Activated T-cell treated with anti-CD3 and anti-CD28 coated beads, Interleukin-2, amount 50 U/mL, for 1 hour (primary cell): ENCODE data around the gene LCE6A.

Source experiments
- DNase-seq: peaks from one replicate; pipeline ENCODE4 v3.0.0-alpha.2; 2020

The LCE6A gene, protein sequence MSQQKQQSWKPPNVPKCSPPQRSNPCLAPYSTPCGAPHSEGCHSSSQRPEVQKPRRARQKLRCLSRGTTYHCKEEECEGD

DNA sequence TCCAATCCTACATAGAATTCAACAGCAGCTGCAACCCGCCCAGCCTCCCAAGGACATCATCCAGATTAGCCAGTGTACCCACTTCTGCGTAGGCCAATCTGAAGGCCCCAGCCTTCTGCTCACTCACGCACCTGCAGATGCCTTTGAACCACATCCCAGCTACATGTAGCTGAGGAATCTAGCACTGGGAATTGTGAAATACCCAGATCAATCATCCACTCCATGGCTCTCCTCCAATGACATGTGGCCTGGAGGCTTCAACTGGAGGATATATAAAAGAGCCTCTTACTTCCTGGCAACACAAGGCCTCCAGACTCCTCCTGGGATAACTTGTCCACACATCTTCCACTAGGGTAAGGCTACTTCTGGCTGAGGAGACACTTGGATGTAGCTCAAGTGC, at the start of gene LCE6A:
Gene LCE6A (plus strand): TSS at position 301 of the 400 bp plus-strand sequence. CDS start 665 bp downstream, outside the sequence.
- DNase-seq, result no peak

GRCh38 chr1:152795686-152796085, 47.0 kb upstream of the LCE6A start:
- no peak for DNase-seq

DNA sequence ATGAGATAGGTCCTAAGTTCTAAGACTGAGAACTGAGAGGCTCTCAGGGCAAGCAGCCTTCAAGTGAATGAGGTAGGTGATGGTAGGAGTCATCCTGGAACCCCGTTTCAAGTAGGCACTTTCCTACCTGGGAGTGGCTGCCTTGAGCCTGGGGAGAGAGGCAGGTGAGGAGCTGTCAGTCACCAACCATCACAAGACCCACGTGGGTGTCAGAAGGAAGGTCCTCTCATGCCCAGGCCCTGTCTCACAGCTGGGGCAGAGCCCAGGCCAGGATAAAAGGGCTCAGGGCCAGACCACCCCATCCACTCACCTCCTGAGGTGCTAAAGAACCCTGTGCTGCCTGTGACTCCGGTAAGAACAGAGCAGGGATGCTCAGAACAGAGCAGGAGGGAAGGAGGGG, 46.2 kb upstream of the LCE6A start, which contains the start of gene LCE1D:
Gene LCE1D (plus strand): TSS at position 301 of the 400 bp plus-strand sequence. CDS start 1,074 bp downstream, outside the sequence.
- no peak for DNase-seq

GRCh38 chr1:152801333-152801732, 41.3 kb upstream of the LCE6A start:
- no peak for DNase-seq

GRCh38 chr1:152806576-152806975, 36.1 kb upstream of the LCE6A start, which contains the start of gene LCE1C:
Gene LCE1C (minus strand): TSS chr1:152806651. CDS start chr1:152805478, 1,173 bp downstream.
- DNase-seq, result no peak

DNA sequence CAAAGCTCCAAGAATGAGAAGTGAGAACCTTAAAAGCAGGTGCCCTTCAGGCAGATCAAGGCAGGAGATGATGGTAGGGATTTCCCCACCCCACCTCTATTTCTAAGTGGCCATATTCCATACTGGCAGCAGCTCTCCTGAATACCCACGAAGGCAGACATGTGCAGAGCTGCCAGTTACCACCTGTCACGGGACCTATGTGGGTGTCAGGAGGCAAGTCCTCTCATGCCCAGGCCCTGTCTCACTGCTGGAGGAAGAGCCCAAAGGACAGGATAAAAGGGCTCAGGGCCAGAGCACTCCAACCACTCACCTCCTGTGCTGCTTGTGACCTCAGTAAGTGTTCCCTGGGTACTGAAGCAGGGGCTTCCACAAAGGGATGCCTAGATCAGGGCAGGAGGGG, 31.6 kb upstream of the LCE6A start:
- no peak for DNase-seq

GRCh38 chr1:152811671-152812070, 31.0 kb upstream of the LCE6A start, which contains the start of gene LCE1B:
Gene LCE1B (plus strand): TSS chr1:152811971. CDS start chr1:152812447, 476 bp downstream.
- DNase-seq, result no peak

GRCh38 chr1:152817309-152817708, 25.3 kb upstream of the LCE6A start:
- DNase-seq, result no peak

GRCh38 chr1:152823294-152823693, 19.4 kb upstream of the LCE6A start:
- DNase-seq, result no peak

- DNase-seq, result no peak
These were observed 17.7 kb upstream of the LCE6A start for GRCh38 chr1:152824964-152825363.

DNA sequence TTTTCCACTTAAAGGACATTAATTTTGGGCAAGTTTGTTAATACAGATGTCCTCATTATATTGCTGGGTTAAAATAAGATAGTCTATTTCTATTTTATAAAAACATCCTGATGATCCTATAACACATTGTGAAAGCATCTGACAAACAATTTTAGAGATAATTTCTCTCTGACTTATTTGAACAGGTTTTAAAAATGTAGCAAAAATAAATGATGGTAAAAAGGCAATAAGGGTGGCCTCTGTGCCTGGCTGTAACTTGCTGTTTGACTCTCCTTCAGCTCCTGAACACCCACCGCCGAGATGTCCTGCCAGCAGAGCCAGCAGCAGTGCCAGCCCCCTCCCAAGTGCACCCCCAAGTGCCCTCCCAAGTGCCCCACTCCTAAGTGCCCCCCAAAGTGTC, 15.5 kb upstream of the LCE6A start, which contains the start of gene LCE1A:
Gene LCE1A (plus strand): TSS at position 301 of the 400 bp plus-strand sequence. CDS start 0 bp downstream, at position 301.
- DNase-seq, result no peak

DNA sequence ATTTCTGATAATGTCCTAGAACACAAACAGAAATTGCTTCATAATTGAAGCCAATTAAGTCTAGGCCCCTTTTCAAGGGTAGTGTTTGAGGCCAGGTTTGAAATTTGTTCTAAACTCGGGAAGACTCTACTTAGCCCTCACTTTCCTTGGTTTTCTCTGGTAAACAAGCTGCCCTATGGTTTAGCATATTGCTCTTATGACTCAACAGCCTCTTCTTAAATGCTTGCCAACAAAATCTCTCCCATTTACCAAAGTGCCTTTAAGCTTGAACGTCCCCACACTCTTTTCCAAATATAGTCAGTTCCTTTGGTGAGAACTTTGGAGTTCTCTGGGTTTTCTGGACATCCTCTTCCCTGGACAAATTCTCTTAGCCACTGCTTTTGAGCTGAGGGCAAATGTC, 5.8 kb upstream of the LCE6A start:
- DNase-seq, result no peak

- no peak for DNase-seq
These were observed 13.0 kb downstream of the LCE6A start for GRCh38 chr1:152855661-152856060.

- DNase-seq, result no peak
These were observed 15.4 kb downstream of the LCE6A start for GRCh38 chr1:152858062-152858461.

GRCh38 chr1:152859696-152860095, 17.0 kb downstream of the LCE6A start, which contains the start of gene LCE7A:
Gene LCE7A (plus strand): TSS chr1:152859996. CDS start chr1:152860698, 702 bp downstream.
- DNase-seq, result no peak

- DNase-seq, result no peak
These were observed 17.5 kb downstream of the LCE6A start for GRCh38 chr1:152860129-152860528.

GRCh38 chr1:152861374-152861773, 18.7 kb downstream of the LCE6A start:
- no peak for DNase-seq

- no peak for DNase-seq
These were observed 21.8 kb downstream of the LCE6A start for GRCh38 chr1:152864443-152864842.

GRCh38 chr1:152866321-152866720, 23.7 kb downstream of the LCE6A start:
- DNase-seq, result no peak

- peak; percentile 35 for DNase-seq
These were observed 27.3 kb downstream of the LCE6A start for GRCh38 chr1:152869808-152870419.

GRCh38 chr1:152870831-152871730, 28.4 kb downstream of the LCE6A start:
- no peak for DNase-seq

DNA sequence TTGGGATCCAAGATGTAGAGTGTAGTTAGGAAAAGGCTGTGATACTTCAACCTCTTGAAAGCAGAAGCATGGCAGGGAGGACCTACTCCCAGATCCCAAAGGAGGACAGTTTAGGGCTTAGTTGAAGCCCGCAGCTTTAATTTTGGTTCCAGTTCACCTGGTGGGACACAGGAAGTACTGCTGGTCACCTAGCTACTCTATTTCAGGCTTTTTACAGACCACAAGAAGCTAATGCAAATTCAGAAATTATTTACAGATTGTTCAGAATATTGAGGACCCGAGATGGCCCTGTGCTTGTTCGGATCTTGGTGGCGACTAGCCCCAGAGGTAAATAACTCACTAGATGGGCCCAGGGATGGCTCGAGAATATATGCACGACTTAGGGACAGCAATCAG, 29.1 kb downstream of the LCE6A start:
- DNase-seq, result no peak

- DNase-seq, result no peak
These were observed 30.8 kb downstream of the LCE6A start for GRCh38 chr1:152873495-152873894.
